NT2/D1 (cell line): ENCODE data around the gene SNRPB.

Experiments used
- DNase-seq: peaks from one replicate; pipeline ENCODE4 v3.0.0-alpha.2; 2011; ENCODE audit warnings: low read depth, low spot score
- H3K27me3 ChIP-seq: 2 replicates; pipeline ENCODE4 v1.6.0; 2011; ENCODE audit warnings: mild to moderate bottlenecking; ENCODE audit not compliant: insufficient read length, insufficient read depth
- H3K36me3 ChIP-seq: 2 replicates; pipeline ENCODE4 v1.6.1; 2011; ENCODE audit warnings: mild to moderate bottlenecking, low read length, mixed read lengths; ENCODE audit not compliant: insufficient read depth, insufficient read length
- H3K4me1 ChIP-seq: 2 replicates; pipeline ENCODE4 v1.5.1; 2011; ENCODE audit not compliant: insufficient read depth, insufficient read length
- H3K4me3 ChIP-seq: 2 replicates; pipeline ENCODE4 v1.5.1; 2011; ENCODE audit warnings: low read depth; ENCODE audit not compliant: insufficient read length
- H3K9ac ChIP-seq: 2 replicates; pipeline ENCODE4 v1.6.0; 2011; ENCODE audit warnings: low read depth; ENCODE audit not compliant: insufficient read length
- H3K9me3 ChIP-seq: 2 replicates; pipeline ENCODE4 v1.5.1; 2011; ENCODE audit warnings: mild to moderate bottlenecking, low read length; ENCODE audit not compliant: insufficient read depth
- SUZ12 ChIP-seq: IDR thresholded peaks from 2 replicates; pipeline ENCODE4 v1.6.1; 2011; ENCODE audit not compliant: insufficient read length, insufficient read depth; ENCODE audit errors: extremely low read depth
- YY1 ChIP-seq: IDR thresholded peaks from 2 replicates; pipeline ENCODE4 v1.6.1; 2011; ENCODE audit not compliant: insufficient read length, insufficient read depth
- ZNF274 ChIP-seq: IDR thresholded peaks from 2 replicates; pipeline ENCODE4 v1.6.1; 2011; ENCODE audit warnings: mild to moderate bottlenecking, low read depth, low read length

Gene SNRPB

GRCh38 chr20:2485661-2486060 lies 15.1 kb upstream of the SNRPB start:
- Histone ChIP-seq H3K9ac (no peak overlapping the region), H3K36me3 (peaks cover 29% of the 10 kb centered on the region), H3K9me3 (peaks cover 3% of the 10 kb centered on the region; the same call in 1 of the 2 replicates), H3K4me1 (no peaks in the 10 kb centered on the region), H3K4me3 (no peak overlapping the region), H3K27me3 (no peaks in the 10 kb centered on the region)
- DNase-seq = no peak
- TF ChIP-seq YY1 (no peak), ZNF274 (no peak), SUZ12 (no peak)

- H3K4me1 ChIP-seq = no peaks in the 10 kb centered on the region
- H3K9me3 ChIP-seq = peaks cover 9% of the 10 kb centered on the region; the same call in 1 of the 2 replicates
- H3K36me3 ChIP-seq = peaks cover 26% of the 10 kb centered on the region
- TF ChIP-seq YY1 (no peak), ZNF274 (no peak), SUZ12 (no peak)
- no peaks in the 10 kb centered on the region for H3K27me3 ChIP-seq
- DNase-seq = no peak
- H3K4me3 ChIP-seq = no peak overlapping the region
- H3K9ac ChIP-seq = no peak overlapping the region
Observed at GRCh38 chr20:2485080-2485479, 14.5 kb upstream of the SNRPB start.

- no peaks in the 10 kb centered on the region for H3K27me3 ChIP-seq
- peaks cover 9% of the 10 kb centered on the region; the same call in 1 of the 2 replicates for H3K9me3 ChIP-seq
- DNase-seq = no peak
- no peak overlapping the region for H3K4me3 ChIP-seq
- no peak for TF ChIP-seq ZNF274
- H3K9ac ChIP-seq = no peak overlapping the region
- H3K4me1 ChIP-seq = no peaks in the 10 kb centered on the region
- peaks cover 26% of the 10 kb centered on the region for H3K36me3 ChIP-seq
Observed at GRCh38 chr20:2483504-2483903, 12.9 kb upstream of the SNRPB start.

- no peak overlapping the region for H3K9ac ChIP-seq
- no peaks in the 10 kb centered on the region for H3K27me3 ChIP-seq
- no peak overlapping the region for H3K4me3 ChIP-seq
- H3K9me3 ChIP-seq = peaks cover 9% of the 10 kb centered on the region; the same call in 1 of the 2 replicates
- TF ChIP-seq YY1 (no peak), SUZ12 (no peak), ZNF274 (no peak)
- DNase-seq = no peak
- H3K36me3 ChIP-seq = peaks cover 23% of the 10 kb centered on the region
- H3K4me1 ChIP-seq = peaks cover 2% of the 10 kb centered on the region
Observed at GRCh38 chr20:2480381-2480780, 9.8 kb upstream of the SNRPB start.

- H3K9ac ChIP-seq = no peak overlapping the region
- H3K4me1 ChIP-seq = peaks cover 2% of the 10 kb centered on the region
- TF ChIP-seq SUZ12 (no peak), ZNF274 (no peak), YY1 (no peak)
- no peaks in the 10 kb centered on the region for H3K27me3 ChIP-seq
- H3K36me3 ChIP-seq = no peaks in the 10 kb centered on the region
- peaks cover 9% of the 10 kb centered on the region; the same call in 1 of the 2 replicates for H3K9me3 ChIP-seq
- H3K4me3 ChIP-seq = no peak overlapping the region
- no peak for DNase-seq
Observed at GRCh38 chr20:2476742-2477615, 6.4 kb upstream of the SNRPB start.

- H3K9ac ChIP-seq = no peak overlapping the region
- no peak overlapping the region for H3K4me3 ChIP-seq
- H3K4me1 ChIP-seq = peaks cover 2% of the 10 kb centered on the region
- no peaks in the 10 kb centered on the region for H3K36me3 ChIP-seq
- no peak for DNase-seq
- peaks cover 9% of the 10 kb centered on the region; the same call in 1 of the 2 replicates for H3K9me3 ChIP-seq
- TF ChIP-seq YY1 = no peak
- TF ChIP-seq SUZ12 = no peak
- TF ChIP-seq ZNF274 = no peak
- no peaks in the 10 kb centered on the region for H3K27me3 ChIP-seq
Observed at GRCh38 chr20:2475850-2476741, 5.5 kb upstream of the SNRPB start.

- Histone ChIP-seq H3K27me3 (no peaks in the 10 kb centered on the region), H3K9me3 (no peaks in the 10 kb centered on the region), H3K9ac (no peak overlapping the region), H3K4me3 (no peak overlapping the region), H3K36me3 (peaks cover 11% of the 10 kb centered on the region), H3K4me1 (peaks cover 5% of the 10 kb centered on the region)
- no peak for DNase-seq
- TF ChIP-seq ZNF274 = no peak
- TF ChIP-seq SUZ12 = no peak
- TF ChIP-seq YY1 = no peak
Observed at GRCh38 chr20:2473516-2473915, 2.9 kb upstream of the SNRPB start.
